Mesendoderm (in vitro differentiated cells): Measurements from ENCODE around the gene SERP2.

Experiments used
- DNase-seq: peaks from one replicate; pipeline ENCODE4 v3.0.0; 2013
- H2AK5ac ChIP-seq: 2 replicates; pipeline ENCODE4 v1.6.1; 2013; ENCODE audit warnings: low read length, inconsistent platforms
- H2BK120ac ChIP-seq: 2 replicates; pipeline ENCODE4 v1.6.1; 2013; ENCODE audit warnings: low read depth, mild to moderate bottlenecking, low read length, moderate library complexity, mixed read lengths
- H2BK15ac ChIP-seq: replicated peaks from 2 replicates; pipeline ENCODE4 v1.6.1; 2013; ENCODE audit warnings: low read depth, mild to moderate bottlenecking, moderate library complexity
- H2BK5ac ChIP-seq: 2 replicates; pipeline ENCODE4 v1.6.1; 2013; ENCODE audit warnings: low read length, inconsistent platforms
- H3K18ac ChIP-seq: 2 replicates; pipeline ENCODE4 v1.6.1; 2013; ENCODE audit warnings: mild to moderate bottlenecking, low read length, mixed read lengths
- H3K23ac ChIP-seq: one replicate; pipeline ENCODE4 v1.6.1; 2013; ENCODE audit warnings: low read length
- H3K27ac ChIP-seq: 2 replicates; pipeline ENCODE4 v1.5.1; 2013; ENCODE audit warnings: low read depth, mild to moderate bottlenecking, inconsistent platforms, low read length, moderate library complexity
- H3K27me3 ChIP-seq: 2 replicates; pipeline ENCODE4 v1.6.1; 2013; ENCODE audit warnings: low read length, control low read depth, mild to moderate bottlenecking, inconsistent platforms; ENCODE audit not compliant: insufficient read depth, poor library complexity
- H3K36me3 ChIP-seq: 2 replicates; pipeline ENCODE4 v1.6.1; 2013; ENCODE audit warnings: low read length, inconsistent platforms; ENCODE audit not compliant: control insufficient read depth, insufficient read depth
- H3K4ac ChIP-seq: one replicate; pipeline ENCODE4 v1.6.1; 2013; ENCODE audit warnings: low read depth, mild to moderate bottlenecking, low read length, moderate library complexity
- H3K4me1 ChIP-seq: 2 replicates; pipeline ENCODE4 v1.6.1; 2013; ENCODE audit warnings: low read depth, low read length, inconsistent platforms; ENCODE audit not compliant: control insufficient read depth
- H3K4me2 ChIP-seq: 2 replicates; pipeline ENCODE4 v1.6.1; 2013; ENCODE audit warnings: low read length
- H3K4me3 ChIP-seq: 2 replicates; pipeline ENCODE4 v1.5.1; 2013; ENCODE audit warnings: mild to moderate bottlenecking, low read length
- H3K56ac ChIP-seq: one replicate; pipeline ENCODE4 v1.6.1; 2013; ENCODE audit warnings: low read length
- H3K79me1 ChIP-seq: 2 replicates; pipeline ENCODE4 v1.6.1; 2013; ENCODE audit warnings: low read length, inconsistent platforms
- H3K79me2 ChIP-seq: 2 replicates; pipeline ENCODE4 v1.6.1; 2013; ENCODE audit warnings: mild to moderate bottlenecking, low read length; ENCODE audit not compliant: control insufficient read depth, insufficient read depth
- H3K9ac ChIP-seq: 2 replicates; pipeline ENCODE4 v1.6.1; 2013; ENCODE audit warnings: low read length, inconsistent platforms
- H4K5ac ChIP-seq: one replicate; pipeline ENCODE4 v1.6.1; 2013; ENCODE audit warnings: low read length
- H4K8ac ChIP-seq: one replicate; pipeline ENCODE4 v1.6.1; 2013; ENCODE audit warnings: low read depth, mild to moderate bottlenecking, control low read depth, low read length, moderate library complexity
- WGBS: extraction: QIAGEN DNeasy Blood & Tissue Kit; methylation state at CpG from one replicate; pipeline ENCODE4 v1.1.7; 2013; ENCODE audit warnings: low lambda C conversion rate, missing lambda C conversion rate; ENCODE audit not compliant: insufficient coverage; ENCODE audit errors: extremely low coverage; 5-methylcytosine and 5-hydroxymethylcytosine counted together

Gene SERP2

GRCh38 chr13:44407379-44407778, 33.8 kb downstream of the SERP2 start:
- no peaks in the 10 kb centered on the region for H3K27me3 ChIP-seq
- no peak overlapping the region for H2BK15ac ChIP-seq
- no peaks in the 10 kb centered on the region for H3K36me3 ChIP-seq
- H3K27ac ChIP-seq: no peak overlapping the region
- peak; percentile 61 for DNase-seq
- no peak overlapping the region for H2BK120ac ChIP-seq
- H3K4ac ChIP-seq: no peak overlapping the region
- H3K18ac ChIP-seq: no peak overlapping the region
- no peak overlapping the region for H2BK5ac ChIP-seq
- no peak overlapping the region for H4K5ac ChIP-seq
- H3K4me2 ChIP-seq: no peak overlapping the region
- no peaks in the 10 kb centered on the region for H3K79me1 ChIP-seq
- no peak overlapping the region for H3K4me3 ChIP-seq
- no peak overlapping the region for H3K56ac ChIP-seq
- no CpG with 5 or more reads among the region's 3 CpGs for WGBS
- H3K9ac ChIP-seq: no peak overlapping the region
- no peak overlapping the region for H4K8ac ChIP-seq
- no peak overlapping the region for H2AK5ac ChIP-seq
- no peaks in the 10 kb centered on the region for H3K79me2 ChIP-seq
- no peak overlapping the region for H3K23ac ChIP-seq
- H3K4me1 ChIP-seq: peaks cover 27% of the 10 kb centered on the region

GRCh38 chr13:44407891-44408290, 34.3 kb downstream of the SERP2 start:
- Histone ChIP-seq H4K8ac (no peak overlapping the region), H3K18ac (no peak overlapping the region), H3K4ac (no peak overlapping the region), H3K36me3 (no peaks in the 10 kb centered on the region), H4K5ac (no peak overlapping the region), H3K27ac (no peak overlapping the region), H3K9ac (no peak overlapping the region), H2AK5ac (no peak overlapping the region), H3K23ac (no peak overlapping the region), H3K27me3 (no peaks in the 10 kb centered on the region), H3K4me3 (no peak overlapping the region), H3K4me2 (no peak overlapping the region), H3K4me1 (peaks cover 26% of the 10 kb centered on the region), H2BK5ac (no peak overlapping the region), H2BK120ac (no peak overlapping the region), H3K56ac (no peak overlapping the region), H3K79me2 (no peaks in the 10 kb centered on the region), H3K79me1 (no peaks in the 10 kb centered on the region), H2BK15ac (no peak overlapping the region)
- DNase-seq: no peak
- no CpG with 5 or more reads among the region's 7 CpGs for WGBS

GRCh38 chr13:44409595-44409994, 36.0 kb downstream of the SERP2 start:
- Histone ChIP-seq H4K5ac (no peak overlapping the region), H3K4me1 (peaks cover 12% of the 10 kb centered on the region), H2AK5ac (no peak overlapping the region), H3K36me3 (no peaks in the 10 kb centered on the region), H3K4ac (no peak overlapping the region), H2BK120ac (no peak overlapping the region), H2BK15ac (no peak overlapping the region), H3K4me3 (no peak overlapping the region), H3K79me1 (no peaks in the 10 kb centered on the region), H3K18ac (no peak overlapping the region), H2BK5ac (no peak overlapping the region), H3K4me2 (no peak overlapping the region), H3K79me2 (no peaks in the 10 kb centered on the region), H3K27ac (no peak overlapping the region), H4K8ac (no peak overlapping the region), H3K56ac (no peak overlapping the region), H3K9ac (no peak overlapping the region), H3K23ac (no peak overlapping the region), H3K27me3 (no peaks in the 10 kb centered on the region)
- WGBS: no CpG with 5 or more reads among the region's 4 CpGs
- no peak for DNase-seq

GRCh38 chr13:44410328-44410859, 36.8 kb downstream of the SERP2 start:
- H3K4ac ChIP-seq: no peak overlapping the region
- H3K27ac ChIP-seq: no peak overlapping the region
- no peaks in the 10 kb centered on the region for H3K27me3 ChIP-seq
- no peak overlapping the region for H4K5ac ChIP-seq
- H3K9ac ChIP-seq: no peak overlapping the region
- no peak overlapping the region for H3K56ac ChIP-seq
- no peak overlapping the region for H3K18ac ChIP-seq
- no peaks in the 10 kb centered on the region for H3K79me2 ChIP-seq
- whole genome bisulfite sequencing: no CpG with 5 or more reads among the region's 6 CpGs
- no peak overlapping the region for H2BK120ac ChIP-seq
- no peak overlapping the region for H4K8ac ChIP-seq
- H3K23ac ChIP-seq: no peak overlapping the region
- H3K4me2 ChIP-seq: no peak overlapping the region
- H3K4me3 ChIP-seq: no peak overlapping the region
- H3K36me3 ChIP-seq: no peaks in the 10 kb centered on the region
- no peak for DNase-seq
- no peak overlapping the region for H2BK15ac ChIP-seq
- no peak overlapping the region for H2BK5ac ChIP-seq
- peaks cover 8% of the 10 kb centered on the region for H3K4me1 ChIP-seq
- no peaks in the 10 kb centered on the region for H3K79me1 ChIP-seq
- no peak overlapping the region for H2AK5ac ChIP-seq

GRCh38 chr13:44411841-44412240, 38.2 kb downstream of the SERP2 start:
- Histone ChIP-seq H3K4ac (no peak overlapping the region), H2AK5ac (no peak overlapping the region)

GRCh38 chr13:44412346-44412935, 38.8 kb downstream of the SERP2 start:
- Histone ChIP-seq H3K79me2 (no peaks in the 10 kb centered on the region), H4K5ac (no peak overlapping the region), H4K8ac (no peak overlapping the region), H3K4ac (peak overlapping the region; percentile 26), H3K27me3 (no peaks in the 10 kb centered on the region), H3K23ac (no peak overlapping the region), H3K9ac (peak overlapping the region; percentile 12), H2BK5ac (peak overlapping the region; percentile 60), H3K4me2 (no peak overlapping the region), H3K4me3 (no peak overlapping the region), H2BK120ac (no peak overlapping the region), H3K4me1 (peaks cover 10% of the 10 kb centered on the region), H3K18ac (peak overlapping the region; percentile 2), H3K36me3 (no peaks in the 10 kb centered on the region), H2AK5ac (no peak overlapping the region), H3K79me1 (no peaks in the 10 kb centered on the region), H2BK15ac (no peak overlapping the region), H3K56ac (peak overlapping the region; percentile 68), H3K27ac (peak overlapping the region; percentile 32)
- peak; percentile 19 for DNase-seq
- no CpG with 5 or more reads among the region's 16 CpGs for WGBS

More at GRCh38 chr13:44411841-44412240, 38.2 kb downstream of the SERP2 start:
- no CpG with 5 or more reads among the region's 2 CpGs for WGBS
- Histone ChIP-seq H3K36me3 (no peaks in the 10 kb centered on the region), H3K27me3 (no peaks in the 10 kb centered on the region), H2BK120ac (no peak overlapping the region), H3K18ac (peak overlapping the region; percentile 2), H4K5ac (no peak overlapping the region), H3K79me2 (no peaks in the 10 kb centered on the region), H3K4me3 (no peak overlapping the region), H3K56ac (no peak overlapping the region), H3K27ac (no peak overlapping the region), H3K4me1 (peaks cover 10% of the 10 kb centered on the region), H3K4me2 (no peak overlapping the region), H3K79me1 (no peaks in the 10 kb centered on the region), H3K23ac (no peak overlapping the region), H2BK5ac (no peak overlapping the region), H3K9ac (no peak overlapping the region), H2BK15ac (no peak overlapping the region), H4K8ac (no peak overlapping the region)
- no peak for DNase-seq
